Measurements from ENCODE around the gene SPAG16. TPM values are rescaled to one million over a fixed set of nuclear protein-coding genes. Genes with fewer than 3 reads are reported as not detected.

Gene SPAG16
- total RNA-seq, 1 experiment from 2014 or later, result 0.30 TPM

- Histone ChIP-seq H3K4me1 (ENCODE audit: control insufficient read depth in 1 of 2, insufficient read depth in 2 of 2, low read length in 2 of 2) (peaks cover 2 to 12% of the 10 kb centered on the region in 2 experiments; a peak in 2 of 4 replicates), H2AFZ (ENCODE audit: low read depth, low read length, poor library complexity, severe bottlenecking) (no peak overlapping the region), H3K4me2 (ENCODE audit: low read length) (no peak overlapping the region), H3K9me3 (ENCODE audit: control insufficient read depth in 1 of 2, insufficient read depth in 1 of 2, low read depth in 1 of 2, low read length in 2 of 2) (no peaks in the 10 kb centered on the region), H3K9ac (ENCODE audit: low read length) (no peak overlapping the region), H3K27me3 (ENCODE audit: insufficient read depth, low read length) (no peaks in the 10 kb centered on the region), H3K36me3 (ENCODE audit: control insufficient read depth in 1 of 2, insufficient read depth in 2 of 2, low read length in 2 of 2) (no peaks in the 10 kb centered on the region), H3K79me2 (ENCODE audit: insufficient read depth, low read length) (no peaks in the 10 kb centered on the region), H4K20me1 (ENCODE audit: insufficient read depth) (no peaks in the 10 kb centered on the region; the same call in 1 of the 2 replicates), H3K9me2 (ENCODE audit: insufficient read depth) (no peaks in the 10 kb centered on the region), H3K27ac (ENCODE audit: low read depth, low read length) (no peak overlapping the region), H3K4me3 (replicated peaks in 1 of 2; ENCODE audit: low read depth in 1 of 2, low read length in 2 of 2) (no peak overlapping the region)
- BruUV-seq (replicated peaks), result no TSS peak
- ChIA-PET CTCF (no interaction called here), POLR2A (no interaction called here), RAD21 (ENCODE audit: low non-redundant PET in 1 of 2, low total read pairs in 2 of 2, uncharacterized antibody in 2 of 2, unreplicated experiment in 2 of 2) (no interaction called here)
- no peak for DNase-seq (ENCODE audit: low read depth, low spot score)
- no peak for ATAC-seq
- intact Hi-C loops (cut with micrococcal nuclease), result no loop called here
- TF ChIP-seq ZBTB33 (IDR thresholded peaks at IDR 0.05; ENCODE audit: extremely low read depth, insufficient replicate concordance, low read length), result no peak
- no peak for TF ChIP-seq ZNF274 (IDR thresholded peaks at IDR 0.05; ENCODE audit: low read depth, low read length)
- no peak for TF ChIP-seq EZH2 (IDR thresholded peaks at IDR 0.05)
- TF ChIP-seq FOSL1 (IDR thresholded peaks at IDR 0.05; ENCODE audit: low read depth), result no peak
- TF ChIP-seq CTCF (IDR thresholded peaks at IDR 0.05 in 2 of 3, conservative IDR thresholded peaks at IDR 0.05 in 1 of 3; ENCODE audit: borderline replicate concordance in 1 of 3, insufficient read depth in 1 of 3, low read depth in 2 of 3, low read length in 2 of 3), result no peak
- no peak for TF ChIP-seq EZH2phosphoT487 (IDR thresholded peaks at IDR 0.05; ENCODE audit: borderline replicate concordance)
- TF ChIP-seq SIN3A (IDR thresholded peaks at IDR 0.05; ENCODE audit: low read depth), result no peak
- TF ChIP-seq ATF3 (IDR thresholded peaks at IDR 0.05), result no peak
- TF ChIP-seq REST (IDR thresholded peaks at IDR 0.05; ENCODE audit: low read depth), result no peak
- no peak for TF ChIP-seq POLR2AphosphoS5 (IDR thresholded peaks at IDR 0.05; ENCODE audit: low read depth, low read length)
- TF ChIP-seq SP1 (IDR thresholded peaks at IDR 0.05; ENCODE audit: low read depth), result no peak
- no peak for TF ChIP-seq ZFX (IDR thresholded peaks at IDR 0.05)
- no peak for TF ChIP-seq CEBPB (IDR thresholded peaks at IDR 0.05; ENCODE audit: low read depth)
- TF ChIP-seq MAX (IDR thresholded peaks at IDR 0.05), result no peak
- TF ChIP-seq TCF7L2 (IDR thresholded peaks at IDR 0.05; ENCODE audit: borderline replicate concordance, extremely low read depth, insufficient read depth, insufficient read length), result no peak
- TF ChIP-seq SRF (IDR thresholded peaks at IDR 0.05; ENCODE audit: low read depth), result no peak
These were observed 962.2 kb downstream of the SPAG16 start for GRCh38 chr2:214246417-214246816.
